NCI-H1092 treated with DMSO at 0.1 percent for 48 hours (cell line): ENCODE measurements around the gene SUSD6.

ENCODE experiments used
- DNase-seq: peaks from one replicate; lab custom pipeline; 2025; lab: John Stamatoyannopoulos, UW

The SUSD6 gene

DNA sequence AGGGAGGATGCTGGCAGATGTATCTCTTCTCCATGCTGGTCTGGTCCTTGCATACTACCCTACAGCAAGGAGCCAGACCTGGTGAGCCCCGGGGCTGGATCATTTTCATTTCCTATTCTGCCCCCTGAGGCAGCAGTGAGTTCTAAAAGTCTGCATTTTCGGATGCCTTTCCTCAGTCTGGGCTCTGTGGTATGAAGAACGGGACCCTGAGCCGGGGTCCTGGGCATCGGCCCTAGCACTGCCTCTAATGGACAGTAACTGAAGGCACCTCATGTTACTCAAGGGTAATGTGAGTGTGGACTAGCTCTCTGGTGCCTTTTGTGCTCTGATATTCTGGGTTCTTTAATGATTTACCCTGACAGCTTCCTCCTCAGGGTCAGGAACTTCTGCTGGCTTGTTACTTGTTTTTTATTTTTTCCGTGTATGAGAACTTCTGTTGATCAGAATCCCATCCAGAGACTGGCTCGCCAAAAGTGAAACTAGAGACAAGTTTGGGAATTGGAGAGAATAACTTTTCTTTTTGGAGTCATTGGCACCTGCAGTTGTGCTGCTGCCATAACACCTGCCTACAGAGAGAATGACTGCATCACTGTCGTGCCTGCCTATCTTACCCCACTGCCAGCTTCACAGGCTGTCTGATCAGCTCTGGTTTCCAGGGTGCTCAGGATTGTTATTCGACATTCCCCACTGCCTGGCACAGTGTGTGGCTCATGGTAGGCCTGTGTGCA lies 62.3 kb downstream of the SUSD6 start:
- no peak for DNase-seq

GRCh38 chr14:69674546-69675244 lies 63.3 kb downstream of the SUSD6 start:
- DNase-seq = peak; percentile 18

- DNase-seq = no peak
Measured at GRCh38 chr14:69675245-69675583, 63.8 kb downstream of the SUSD6 start.

- DNase-seq = no peak
Measured at GRCh38 chr14:69675877-69676416, 64.6 kb downstream of the SUSD6 start.

- no peak for DNase-seq
Measured at GRCh38 chr14:69676723-69677122, 65.3 kb downstream of the SUSD6 start.

- no peak for DNase-seq
Measured at GRCh38 chr14:69680297-69680696, 68.9 kb downstream of the SUSD6 start.

GRCh38 chr14:69682136-69682535 lies 70.7 kb downstream of the SUSD6 start:
- DNase-seq = no peak

- DNase-seq = no peak
Measured at GRCh38 chr14:69682621-69683263, 71.3 kb downstream of the SUSD6 start.

DNA sequence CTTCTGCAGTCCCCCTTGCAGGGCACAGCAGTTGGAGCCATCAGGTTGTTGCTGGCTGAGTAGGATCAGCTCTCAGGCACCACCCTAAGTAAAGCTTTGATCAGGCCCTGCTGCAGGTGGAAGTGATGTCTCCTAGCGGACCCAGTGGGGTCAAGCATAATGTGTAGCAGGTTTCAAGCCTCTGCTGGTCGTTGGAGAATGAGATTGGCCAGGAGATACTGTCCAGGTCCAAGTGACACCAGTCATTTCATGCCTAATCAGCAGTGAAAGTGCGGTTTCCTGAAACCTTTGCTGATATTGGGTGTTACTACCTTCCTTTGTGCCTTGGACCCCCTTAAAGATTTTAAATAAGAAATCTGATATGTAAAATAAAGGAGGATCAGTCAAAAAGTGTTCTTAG lies 72.6 kb downstream of the SUSD6 start:
- DNase-seq = no peak

DNA sequence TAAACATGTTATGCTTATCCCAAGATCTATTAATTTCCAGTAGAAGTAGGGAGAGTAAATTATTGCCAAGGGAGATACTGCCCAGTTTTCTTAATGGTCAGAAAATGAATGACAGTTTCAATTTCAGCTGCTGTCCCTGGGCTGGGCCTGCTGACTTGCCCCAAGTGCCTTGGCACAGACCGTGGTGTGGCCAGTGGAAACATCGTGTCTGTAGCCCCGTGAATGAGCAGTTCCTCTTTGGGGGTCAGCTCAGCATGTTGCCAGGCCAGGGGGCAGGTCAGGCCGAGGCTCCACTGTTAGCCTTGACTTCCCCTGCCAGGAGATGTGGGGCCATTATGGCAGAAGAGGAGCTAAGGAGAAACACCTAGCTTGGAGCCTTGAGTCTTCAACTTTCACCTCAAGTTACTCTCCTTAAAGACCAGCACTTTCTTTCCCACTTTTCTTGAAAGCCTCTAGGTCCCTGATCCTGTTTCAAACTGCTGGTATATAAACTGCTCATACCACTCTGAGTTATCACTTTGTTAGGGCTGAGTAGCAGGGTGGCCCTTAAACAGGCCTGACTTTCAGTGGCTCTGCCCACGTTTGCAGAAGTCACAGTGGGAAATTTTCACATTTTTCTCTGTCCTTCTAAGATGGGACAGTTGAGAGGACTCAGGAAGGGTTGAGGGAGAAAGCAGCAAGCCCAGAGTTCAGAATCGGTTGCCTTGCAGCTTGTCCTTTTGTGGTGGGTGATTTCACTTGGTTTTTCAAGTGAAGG lies 73.2 kb downstream of the SUSD6 start:
- no peak for DNase-seq

DNA sequence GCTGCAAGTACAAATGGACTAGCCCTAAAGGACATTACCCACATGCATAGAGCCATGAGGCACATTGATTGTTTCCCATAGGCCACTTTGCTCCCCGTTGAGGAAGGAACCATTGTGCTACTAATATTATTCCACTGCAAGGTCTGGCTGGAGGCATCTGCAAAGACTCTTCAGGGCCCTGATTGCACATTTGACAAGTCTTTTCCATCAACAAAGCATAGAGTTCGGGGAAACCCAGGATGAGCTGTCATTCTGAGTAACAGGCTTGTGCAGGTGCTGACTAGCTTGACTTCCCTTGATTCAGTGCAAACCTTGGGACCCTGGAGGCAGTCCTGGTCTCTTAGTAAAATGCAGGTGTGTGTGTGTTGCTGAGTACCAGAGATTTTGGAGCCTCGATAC lies 73.8 kb downstream of the SUSD6 start:
- DNase-seq = peak; percentile 82

DNA sequence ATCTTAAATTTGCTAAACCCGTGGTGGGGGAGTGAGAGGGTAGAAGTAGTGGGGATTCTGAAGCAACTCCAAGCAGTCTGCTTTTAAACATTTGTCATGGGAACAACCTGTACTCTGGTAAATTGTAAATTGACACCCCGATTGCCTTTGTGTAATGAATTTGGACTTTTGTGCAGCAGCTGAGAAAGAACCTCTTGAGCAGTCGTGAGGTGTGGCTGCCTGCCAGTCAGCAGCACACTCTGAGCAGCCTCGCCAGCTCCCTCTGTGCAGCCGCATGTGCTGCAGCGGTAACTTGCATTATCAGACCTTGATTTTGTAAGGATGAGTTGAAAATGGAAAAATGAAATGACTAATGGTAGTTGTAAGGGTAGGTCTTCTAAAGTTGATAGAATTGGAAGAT lies 74.3 kb downstream of the SUSD6 start:
- DNase-seq = peak; percentile 96

GRCh38 chr14:69687606-69688298 lies 76.4 kb downstream of the SUSD6 start:
- DNase-seq = peak; percentile 29

DNA sequence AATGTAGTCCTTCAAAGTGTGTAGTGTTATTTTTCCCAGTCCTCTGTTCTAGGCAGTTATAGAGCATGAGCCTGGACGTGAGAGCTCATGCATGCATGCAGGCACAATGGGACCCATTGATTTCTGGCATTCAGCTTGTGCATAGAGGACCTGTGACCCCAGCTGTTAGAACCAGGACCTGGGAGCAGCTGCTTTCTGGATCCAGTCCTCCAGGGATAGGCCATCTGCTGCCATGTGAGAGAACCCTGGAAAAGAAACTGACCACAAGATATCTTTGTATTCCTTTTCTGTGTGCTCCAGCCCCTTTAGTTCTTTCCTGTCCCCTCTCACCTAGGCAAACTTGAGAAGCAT lies 76.9 kb downstream of the SUSD6 start:
- DNase-seq = no peak

- DNase-seq = no peak
Measured at GRCh38 chr14:69690042-69690441, 78.6 kb downstream of the SUSD6 start.

- peak; percentile 67 for DNase-seq
Measured at GRCh38 chr14:69692594-69692993, 81.2 kb downstream of the SUSD6 start.

DNA sequence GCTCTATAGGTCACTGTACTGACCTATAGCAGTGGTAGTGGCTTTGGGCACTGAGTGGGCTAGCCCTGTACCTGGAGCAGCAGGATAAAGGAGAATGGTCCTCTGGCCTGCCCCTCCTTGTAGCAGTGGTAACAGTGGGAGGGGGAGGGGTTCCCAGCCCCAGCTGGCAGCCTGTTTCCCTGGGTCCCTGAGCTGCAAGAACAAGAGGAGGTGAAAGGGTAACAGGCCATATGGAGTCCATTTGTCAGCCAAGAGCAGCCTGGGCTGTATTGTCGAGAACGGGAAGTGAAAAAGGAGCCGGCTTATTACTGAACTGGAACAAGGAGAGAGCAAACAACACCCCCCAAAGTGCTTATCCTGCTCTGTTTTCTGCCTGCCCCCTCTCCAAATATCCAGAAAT lies 81.7 kb downstream of the SUSD6 start:
- peak; percentile 95 for DNase-seq

GRCh38 chr14:69693801-69694729 lies 82.7 kb downstream of the SUSD6 start:
- DNase-seq = no peak

GRCh38 chr14:69694730-69695281 lies 83.4 kb downstream of the SUSD6 start:
- no peak for DNase-seq
